Hindlimb muscle (tissue), 1 donor: Measurements from ENCODE around the gene ZKSCAN5. TPM values are rescaled to one million over a fixed set of nuclear protein-coding genes. Genes with fewer than 3 reads are reported as not detected.
"Not testable (repeated sequence)": the region's sequence is repeated elsewhere in the genome, so short reads cannot be mapped to it uniquely, and the experiment has no call there.

ENCODE experiments used
- DNase-seq: peaks from one replicate; pipeline ENCODE4 v3.0.0-alpha.2; 2013
- polyA plus RNA-seq: library from polyadenylated mRNA; unstranded; fragments of 120-200 nt; gene quantifications from one replicate; pipeline ENCODE4 v1.2.1, GENCODE V29; 2013; ENCODE audit not compliant: insufficient read length

Gene ZKSCAN5
- polyA plus RNA-seq, 1 donor, result 10.2 TPM

- DNase-seq, result no peak
Observed at GRCh38 chr7:99557196-99557607, 52.7 kb downstream of the ZKSCAN5 start.

- DNase-seq, result no peak
Observed at GRCh38 chr7:99557940-99558305, 53.5 kb downstream of the ZKSCAN5 start.

GRCh38 chr7:99558306-99559174, 54.1 kb downstream of the ZKSCAN5 start, which contains the start of gene ZNF655:
TSS of gene ZNF655 (plus strand) at chr7:99558642. CDS start at chr7:99560560, 1,918 bp downstream.
- peak; percentile 93 for DNase-seq

- no peak for DNase-seq
Observed at GRCh38 chr7:99559175-99559915, 54.9 kb downstream of the ZKSCAN5 start.

- no peak for DNase-seq
Observed at GRCh38 chr7:99560834-99561736, 56.6 kb downstream of the ZKSCAN5 start.

GRCh38 chr7:99561737-99562051, 57.2 kb downstream of the ZKSCAN5 start:
- no peak for DNase-seq

- no peak for DNase-seq
Observed at GRCh38 chr7:99562114-99562784, 57.8 kb downstream of the ZKSCAN5 start.

- no peak for DNase-seq
Observed at GRCh38 chr7:99562832-99563231, 58.4 kb downstream of the ZKSCAN5 start.

GRCh38 chr7:99563650-99564049, 59.2 kb downstream of the ZKSCAN5 start:
- DNase-seq, result no peak

- not testable (repeated sequence) for DNase-seq
Observed at GRCh38 chr7:99568770-99569169, 64.3 kb downstream of the ZKSCAN5 start.

GRCh38 chr7:99571768-99572167, 67.3 kb downstream of the ZKSCAN5 start:
- no peak for DNase-seq

- DNase-seq, result no peak
Observed at GRCh38 chr7:99573257-99573656, 68.8 kb downstream of the ZKSCAN5 start.

- DNase-seq, result no peak
Observed at GRCh38 chr7:99576251-99576650, 71.8 kb downstream of the ZKSCAN5 start.

- no peak for DNase-seq
Observed at GRCh38 chr7:99579281-99579955, 75.0 kb downstream of the ZKSCAN5 start.

- DNase-seq, result peak; percentile 47
Observed at GRCh38 chr7:99579956-99580777, 75.7 kb downstream of the ZKSCAN5 start.

- DNase-seq, result not testable (repeated sequence)
Observed at GRCh38 chr7:99580778-99581332, 76.4 kb downstream of the ZKSCAN5 start.
